Liver (tissue), 9 donors: Measurements from ENCODE around the gene PACSIN2. TPM values are rescaled to one million over a fixed set of nuclear protein-coding genes. Genes with fewer than 3 reads are reported as not detected.

ENCODE experiments used
- DNase-seq: peaks from one replicate; pipeline ENCODE4 v3.0.0-alpha.2; 2017; ENCODE audit warnings: low spot score
- H3K27ac ChIP-seq, 2 donors: one replicate each; pipeline ENCODE4 v1.7.0; 2013; ENCODE audit warnings: inconsistent platforms in 2 of 2, low read length in 2 of 2, control low read depth in 1 of 2, low read depth in 1 of 2, mild to moderate bottlenecking in 1 of 2
- H3K27me3 ChIP-seq, 4 donors: one replicate each; pipeline versions ENCODE4 v1.6.1 to v1.7.0; 2013; ENCODE audit warnings: low read length in 3 of 4, inconsistent platforms in 1 of 4, mild to moderate bottlenecking in 1 of 4, moderate library complexity in 1 of 4; ENCODE audit not compliant: control insufficient read depth in 4 of 4, insufficient read depth in 4 of 4
- H3K36me3 ChIP-seq, 4 donors: one replicate each; pipeline versions ENCODE4 v1.6.1 to v1.7.0; 2013; ENCODE audit warnings: low read length in 3 of 4, mild to moderate bottlenecking in 3 of 4, low read depth in 1 of 4, moderate library complexity in 1 of 4; ENCODE audit not compliant: control insufficient read depth in 4 of 4, insufficient read depth in 3 of 4
- H3K4me1 ChIP-seq, 4 donors: one replicate each; pipeline versions ENCODE4 v1.6.1 to v1.7.0; 2013; ENCODE audit warnings: low read length in 3 of 4, mild to moderate bottlenecking in 3 of 4, moderate library complexity in 1 of 4; ENCODE audit not compliant: control insufficient read depth in 4 of 4, insufficient read depth in 4 of 4
- H3K4me3 ChIP-seq, 3 donors: one replicate each; pipeline versions ENCODE4 v1.6.1 to v1.7.0; 2013; ENCODE audit warnings: low read length in 3 of 3, control low read depth in 1 of 3, low read depth in 1 of 3, mild to moderate bottlenecking in 1 of 3
- H3K9ac ChIP-seq, 2 donors: one replicate each; pipeline ENCODE4 v1.7.0; 2013; ENCODE audit warnings: low read length in 2 of 2, mild to moderate bottlenecking in 2 of 2, moderate library complexity in 2 of 2, control low read depth in 1 of 2, low read depth in 1 of 2
- H3K9me3 ChIP-seq, 4 donors: one replicate each; pipeline versions ENCODE4 v1.6.1 to v1.7.0; 2013; ENCODE audit warnings: low read length in 3 of 4; ENCODE audit not compliant: control insufficient read depth in 4 of 4
- CTCF ChIP-seq: fragments of 150-350 bp; IDR thresholded peaks from 2 replicates; pipeline ENCODE4 v1.5.1; 2017; ENCODE audit warnings: improper control_type of control experiment, low read depth, low read length; ENCODE audit not compliant: missing input control
- EGR1 ChIP-seq, 2 donors: IDR thresholded peaks; 2 replicates each; pipeline ENCODE4 v1.6.1; 2016 to 2018; ENCODE audit warnings: antibody characterized with exemption in 2 of 2, low read depth in 2 of 2
- FOXA1 ChIP-seq: IDR thresholded peaks from 2 replicates; pipeline ENCODE4 v1.6.1; 2016; ENCODE audit warnings: antibody characterized with exemption
- GABPA ChIP-seq, 2 donors: IDR thresholded peaks in 1 of 2; conservative IDR thresholded peaks in 1 of 2; 2 replicates each; pipeline ENCODE4 v1.6.1; 2016; ENCODE audit warnings: antibody characterized with exemption in 2 of 2, mild to moderate bottlenecking in 1 of 2, moderate library complexity in 1 of 2
- HNF4A ChIP-seq, 2 donors: conservative IDR thresholded peaks; 2 replicates each; pipeline ENCODE4 v1.6.1; 2016; ENCODE audit warnings: antibody characterized with exemption in 2 of 2, mild to moderate bottlenecking in 2 of 2
- HNF4G ChIP-seq: IDR thresholded peaks from 2 replicates; pipeline ENCODE4 v1.6.1; 2016; ENCODE audit warnings: antibody characterized with exemption
- MAX ChIP-seq: IDR thresholded peaks from 2 replicates; pipeline ENCODE4 v1.6.1; 2016; ENCODE audit warnings: antibody characterized with exemption
- NR2F2 ChIP-seq: IDR thresholded peaks from 2 replicates; pipeline ENCODE4 v1.6.1; 2016; ENCODE audit warnings: antibody characterized with exemption
- RAD21 ChIP-seq, 2 donors: IDR thresholded peaks; 2 replicates each; pipeline ENCODE4 v1.6.1; 2016; ENCODE audit warnings: antibody characterized with exemption in 2 of 2, mild to moderate bottlenecking in 2 of 2
- REST ChIP-seq: IDR thresholded peaks from 2 replicates; pipeline ENCODE4 v1.6.1; 2016; ENCODE audit warnings: antibody characterized with exemption, mild to moderate bottlenecking
- RXRA ChIP-seq, 2 donors: IDR thresholded peaks; 2 replicates each; pipeline ENCODE4 v1.6.1; 2017 to 2018; ENCODE audit warnings: antibody characterized with exemption in 2 of 2, mild to moderate bottlenecking in 1 of 2
- SP1 ChIP-seq: IDR thresholded peaks from 2 replicates; pipeline ENCODE4 v1.6.1; 2018; ENCODE audit warnings: antibody characterized with exemption, mild to moderate bottlenecking
- TAF1 ChIP-seq: conservative IDR thresholded peaks from 2 replicates; pipeline ENCODE4 v1.6.1; 2016; ENCODE audit warnings: antibody characterized with exemption, mild to moderate bottlenecking
- YY1 ChIP-seq: IDR thresholded peaks from 2 replicates; pipeline ENCODE4 v1.6.1; 2016; ENCODE audit warnings: antibody characterized with exemption, mild to moderate bottlenecking
- ZBTB33 ChIP-seq: IDR thresholded peaks from 2 replicates; pipeline ENCODE4 v1.6.1; 2016; ENCODE audit warnings: antibody characterized with exemption
- WGBS: extraction: QIAGEN DNeasy Blood & Tissue Kit; methylation state at CpG from one replicate; pipeline ENCODE4 v1.1.7; 2013; 5-methylcytosine and 5-hydroxymethylcytosine counted together
- polyA plus RNA-seq, 2 donors: library from polyadenylated mRNA; stranded (reverse) in 1 of 2; unstranded in 1 of 2; fragments of 200-250 nt in 1 of 2; fragments of >200 nt in 1 of 2; fragmentation: Nextera tagmentation in 1 of 2; extraction: Ambion mirVana in 1 of 2; gene quantifications; one replicate each; pipeline versions ENCODE4 v1.2.1 to v1.2.3, GENCODE V29; 2013 to 2015
- total RNA-seq, 2 donors: library from RNA; depleted of rRNA; stranded (reverse); fragments of >200 nt; gene quantifications; one replicate each; pipeline ENCODE4 v1.2.3, GENCODE V29; 2014
- TF ChIP-seq, protein P1 (sequence below): IDR thresholded peaks from 2 replicates; pipeline ENCODE4 v1.6.1; 2016; ENCODE audit warnings: antibody characterized with exemption
- donor health status: healthy.
- donor health status: healthy.
- donor health status: healthy.
- donor health status: healthy.
- donor health status: healthy.

Gene PACSIN2
- total and polyA plus RNA-seq, 4 donors: 9.1 to 31.4 (median 17.0) TPM

DNA sequence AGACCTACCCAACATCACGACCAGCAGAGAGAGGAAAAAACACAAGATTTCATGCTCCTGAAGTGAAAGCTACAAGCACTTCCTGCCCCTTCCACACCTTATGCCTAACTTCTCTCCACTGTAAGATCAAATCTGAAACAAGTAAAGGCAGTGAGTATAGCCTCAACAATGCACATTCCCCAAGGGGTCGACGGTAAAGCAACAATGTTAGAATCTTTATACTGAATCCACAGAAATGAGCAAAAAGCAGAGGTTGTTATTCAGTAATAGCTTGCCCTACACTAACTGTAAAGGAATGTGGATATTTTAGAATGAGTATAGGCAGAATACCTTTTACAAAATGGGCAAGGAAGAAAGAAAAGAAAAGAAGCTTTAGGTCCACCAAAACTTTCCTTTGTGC lies 173.5 kb downstream of the PACSIN2 start (continued):
- no peak for TF ChIP-seq ZBTB33
- TF ChIP-seq EGR1 (IDR thresholded peaks at IDR 0.05; ENCODE audit: low read depth in 2 of 2): no peak
- TF ChIP-seq MAX: no peak
- no peak for TF ChIP-seq HNF4A (conservative IDR thresholded peaks at IDR 0.05)
- TF ChIP-seq HNF4G: no peak
- TF ChIP-seq RXRA (IDR thresholded peaks at IDR 0.05): no peak

- 96% methylated on average over 4 of the region's 4 CpGs for WGBS
- no peak overlapping the region for H3K27ac ChIP-seq
- H3K4me3 ChIP-seq: no peak overlapping the region
- no peaks in the 10 kb centered on the region for H3K4me1 ChIP-seq
- peaks cover 7 to 47% (median 43%) of the 10 kb centered on the region in 4 donors for H3K36me3 ChIP-seq
- H3K9me3 ChIP-seq: no peaks in the 10 kb centered on the region
- TF ChIP-seq HNF4G (no peak), NR2F2 (no peak), SP1 (no peak), CTCF (no peak), MAX (no peak), FOXA1 (no peak), GABPA (IDR thresholded peaks at IDR 0.05 in 1 of 2, conservative IDR thresholded peaks at IDR 0.05 in 1 of 2) (no peak)
- no peak overlapping the region for H3K9ac ChIP-seq
- no peak for DNase-seq
- no peaks in the 10 kb centered on the region for H3K27me3 ChIP-seq
These were observed 177.4 kb downstream of the PACSIN2 start for GRCh38 chr22:42837556-42837955.

GRCh38 chr22:42836026-42836425 lies 178.9 kb downstream of the PACSIN2 start:
- Histone ChIP-seq H3K9me3 (no peaks in the 10 kb centered on the region), H3K4me1 (no peaks in the 10 kb centered on the region), H3K27me3 (no peaks in the 10 kb centered on the region), H3K36me3 (peaks cover 11 to 53% (median 43%) of the 10 kb centered on the region in 4 donors), H3K9ac (no peak overlapping the region), H3K4me3 (no peak overlapping the region), H3K27ac (no peak overlapping the region)
- 98% methylated on average over 5 of the region's 5 CpGs for WGBS
- TF ChIP-seq FOXA1: no peak
- no peak for TF ChIP-seq RAD21 (IDR thresholded peaks at IDR 0.05)
- TF ChIP-seq, protein P1, sequence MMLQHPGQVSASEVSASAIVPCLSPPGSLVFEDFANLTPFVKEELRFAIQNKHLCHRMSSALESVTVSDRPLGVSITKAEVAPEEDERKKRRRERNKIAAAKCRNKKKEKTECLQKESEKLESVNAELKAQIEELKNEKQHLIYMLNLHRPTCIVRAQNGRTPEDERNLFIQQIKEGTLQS: no peak
- TF ChIP-seq TAF1: no peak
- TF ChIP-seq SP1: no peak
- TF ChIP-seq ZBTB33: no peak
- no peak for TF ChIP-seq YY1
- TF ChIP-seq REST: no peak
- no peak for DNase-seq
